Testis (tissue), 2 donors: ENCODE results near the gene LOC101059915.
"Not testable (repeated sequence)": the region's sequence is repeated elsewhere in the genome, so short reads cannot be mapped to it uniquely, and the experiment has no call there.

Experiments
- DNase-seq: peaks from one replicate; pipeline ENCODE4 v3.0.0-alpha.2; 2019
- H3K27ac ChIP-seq, 2 donors: fragments of 200-600 bp; sonication (generic); one replicate each; pipeline ENCODE4 v1.5.1; 2019
- H3K27me3 ChIP-seq: fragments of 200-600 bp; sonication (generic); one replicate; pipeline ENCODE4 v1.5.1; 2019
- H3K36me3 ChIP-seq: fragments of 200-600 bp; sonication (generic); one replicate; pipeline ENCODE4 v1.5.1; 2017; ENCODE audit warnings: low read depth; ENCODE audit errors: missing control alignments
- H3K4me1 ChIP-seq: fragments of 200-600 bp; sonication (generic); one replicate; pipeline ENCODE4 v1.5.1; 2019
- H3K4me3 ChIP-seq, 2 donors: fragments of 200-600 bp; sonication (generic); one replicate each; pipeline ENCODE4 v1.5.1; 2017 to 2019
- H3K9me3 ChIP-seq: fragments of 200-600 bp; sonication (generic); one replicate; pipeline ENCODE4 v1.5.1; 2017
- CTCF ChIP-seq, 3 experiments: fragments of 450-650 bp in 2 of 3; fragments of 200-600 bp in 1 of 3; sonication (generic) in 1 of 3; IDR thresholded peaks; one replicate each; pipeline ENCODE4 v1.5.1; 2016 to 2019; ENCODE audit warnings: antibody characterized with exemption in 3 of 3, mild to moderate bottlenecking in 2 of 3, moderate library complexity in 1 of 3
- POLR2A ChIP-seq: fragments of 450-650 bp; IDR thresholded peaks from one replicate; pipeline ENCODE4 v1.6.1; 2017; ENCODE audit warnings: antibody characterized with exemption, mild to moderate bottlenecking, moderate library complexity
- WGBS, 2 donors: methylation state at CpG; one replicate each; pipeline ENCODE4 v1.1.5; 2018; 5-methylcytosine and 5-hydroxymethylcytosine counted together
- intact Hi-C: fragments of 100-400 bp; cut with DNase I; formaldehyde crosslinking; loops from one replicate; pipeline ENCODE4 v1.15.1; 2023; ENCODE audit warnings: low total_unique reads

Gene LOC101059915

GRCh38 chrX:71659959-71660358, 7.4 kb upstream of the LOC101059915 start:
- no peaks in the 10 kb centered on the region for H3K36me3 ChIP-seq
- WGBS, 2 donors: 60% methylated on average over 1 of the region's 6 CpGs; no CpG with 5 or more reads in 1 of the 2 donors
- intact Hi-C loops: no loop called here
- H3K9me3 ChIP-seq: no peaks in the 10 kb centered on the region
- no peak overlapping the region for H3K4me3 ChIP-seq
- TF ChIP-seq CTCF (IDR thresholded peaks at IDR 0.05) (no peak), POLR2A (no peak)
- no peak for DNase-seq
- no peaks in the 10 kb centered on the region for H3K27me3 ChIP-seq
- H3K4me1 ChIP-seq: no peaks in the 10 kb centered on the region
- no peak overlapping the region for H3K27ac ChIP-seq

GRCh38 chrX:71660562-71661416, 6.6 kb upstream of the LOC101059915 start:
- H3K27me3 ChIP-seq: no peaks in the 10 kb centered on the region
- WGBS, 2 donors: 93% methylated on average over 19 of the region's 22 CpGs; no CpG with 5 or more reads in 1 of the 2 donors
- H3K4me3 ChIP-seq: no peak overlapping the region
- DNase-seq: no peak
- intact Hi-C loops: no loop called here
- H3K36me3 ChIP-seq: no peaks in the 10 kb centered on the region
- TF ChIP-seq CTCF (IDR thresholded peaks at IDR 0.05) (no peak), POLR2A (no peak)
- no peaks in the 10 kb centered on the region for H3K9me3 ChIP-seq
- no peak overlapping the region for H3K27ac ChIP-seq
- no peaks in the 10 kb centered on the region for H3K4me1 ChIP-seq

- WGBS, 2 donors: 84 to 94% methylated on average over 7 to 11 of the region's 12 CpGs
- Histone ChIP-seq H3K4me1 (no peaks in the 10 kb centered on the region), H3K9me3 (no peaks in the 10 kb centered on the region), H3K4me3 (no peak overlapping the region), H3K27me3 (no peaks in the 10 kb centered on the region), H3K27ac (no peak overlapping the region), H3K36me3 (no peaks in the 10 kb centered on the region)
- intact Hi-C loops: no loop called here
- TF ChIP-seq CTCF (IDR thresholded peaks at IDR 0.05) (no peak), POLR2A (no peak)
- no peak for DNase-seq
Observed at GRCh38 chrX:71661919-71662318, 5.4 kb upstream of the LOC101059915 start.

- H3K9me3 ChIP-seq, H3K27me3 ChIP-seq, H3K36me3 ChIP-seq, H3K4me3 ChIP-seq, H3K27ac ChIP-seq, intact Hi-C loops, H3K4me1 ChIP-seq, DNase-seq: not testable (repeated sequence)
- 73 to 93% methylated on average over 2 to 11 of the region's 11 CpGs for WGBS, 2 donors
Observed at GRCh38 chrX:71662654-71663053, 4.7 kb upstream of the LOC101059915 start.

GRCh38 chrX:71663238-71663637, 4.1 kb upstream of the LOC101059915 start:
- H3K36me3 ChIP-seq, intact Hi-C loops, H3K4me3 ChIP-seq, H3K9me3 ChIP-seq, H3K27me3 ChIP-seq, DNase-seq, H3K27ac ChIP-seq, H3K4me1 ChIP-seq: not testable (repeated sequence)
- WGBS, 2 donors: 55 to 76% methylated on average over 2 to 8 of the region's 8 CpGs

GRCh38 chrX:71664202-71664601, 3.1 kb upstream of the LOC101059915 start:
- H3K27ac ChIP-seq, H3K4me3 ChIP-seq, H3K4me1 ChIP-seq, H3K27me3 ChIP-seq, H3K9me3 ChIP-seq, H3K36me3 ChIP-seq, DNase-seq, intact Hi-C loops: not testable (repeated sequence)
- 56 to 79% methylated on average over 4 to 7 of the region's 8 CpGs for WGBS, 2 donors
